ENCODE measurements around the gene GAS7. TPM values are rescaled to one million over a fixed set of nuclear protein-coding genes. Genes with fewer than 3 reads are reported as not detected.

GAS7 gene
- total and polyA plus RNA-seq, 12 donors = 3.6 to 54.9 (median 28.0) TPM

DNA sequence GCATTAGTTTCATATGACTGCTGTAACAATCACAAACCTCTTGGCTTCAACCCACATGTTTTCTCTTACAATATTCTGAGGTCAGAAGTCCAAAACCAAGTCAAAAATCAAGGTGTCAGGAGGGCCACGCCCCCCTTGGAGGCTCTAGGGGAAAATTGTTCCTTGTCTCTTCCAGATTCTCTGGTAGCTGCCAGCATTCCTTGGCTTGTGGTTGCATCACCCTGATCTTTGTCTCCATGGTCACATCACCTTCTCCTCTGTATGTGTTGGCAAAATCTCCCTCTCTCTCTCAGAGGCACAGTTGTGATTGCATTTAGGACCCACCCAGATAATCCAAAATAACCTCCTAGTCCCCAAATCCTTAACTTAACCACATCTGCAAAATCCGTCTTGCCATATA lies 105.8 kb downstream of the GAS7 start:
- Histone ChIP-seq H3K27me3 (no peaks in the 10 kb centered on the region), H3K4me3 (no peak overlapping the region), H3K4me1 (replicated peaks in 1 of 2) (peaks cover 0 to 22% of the 10 kb centered on the region in 2 donors), H3K36me3 (replicated peaks in 1 of 2) (no peaks in the 10 kb centered on the region), H3K27ac (no peak overlapping the region), H3K9me3 (replicated peaks in 1 of 3) (no peaks in the 10 kb centered on the region)
- intact Hi-C loops (cut with DNase I) = loop anchor here in 1 of 2 donors (5.0 kb wide), 1 partner anchor 50 kb away; no protein-coding TSS in a partner anchor
- peak in 1 of 7 donors; percentile 11 for DNase-seq
- TF ChIP-seq POLR2A (IDR thresholded peaks at IDR 0.05) = no peak
- TF ChIP-seq, protein P1, sequence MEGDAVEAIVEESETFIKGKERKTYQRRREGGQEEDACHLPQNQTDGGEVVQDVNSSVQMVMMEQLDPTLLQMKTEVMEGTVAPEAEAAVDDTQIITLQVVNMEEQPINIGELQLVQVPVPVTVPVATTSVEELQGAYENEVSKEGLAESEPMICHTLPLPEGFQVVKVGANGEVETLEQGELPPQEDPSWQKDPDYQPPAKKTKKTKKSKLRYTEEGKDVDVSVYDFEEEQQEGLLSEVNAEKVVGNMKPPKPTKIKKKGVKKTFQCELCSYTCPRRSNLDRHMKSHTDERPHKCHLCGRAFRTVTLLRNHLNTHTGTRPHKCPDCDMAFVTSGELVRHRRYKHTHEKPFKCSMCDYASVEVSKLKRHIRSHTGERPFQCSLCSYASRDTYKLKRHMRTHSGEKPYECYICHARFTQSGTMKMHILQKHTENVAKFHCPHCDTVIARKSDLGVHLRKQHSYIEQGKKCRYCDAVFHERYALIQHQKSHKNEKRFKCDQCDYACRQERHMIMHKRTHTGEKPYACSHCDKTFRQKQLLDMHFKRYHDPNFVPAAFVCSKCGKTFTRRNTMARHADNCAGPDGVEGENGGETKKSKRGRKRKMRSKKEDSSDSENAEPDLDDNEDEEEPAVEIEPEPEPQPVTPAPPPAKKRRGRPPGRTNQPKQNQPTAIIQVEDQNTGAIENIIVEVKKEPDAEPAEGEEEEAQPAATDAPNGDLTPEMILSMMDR (IDR thresholded peaks at IDR 0.05) = no peak
- WGBS, 4 donors = 59 to 89% (median 77%) methylated on average over 2 of the region's 2 CpGs

DNA sequence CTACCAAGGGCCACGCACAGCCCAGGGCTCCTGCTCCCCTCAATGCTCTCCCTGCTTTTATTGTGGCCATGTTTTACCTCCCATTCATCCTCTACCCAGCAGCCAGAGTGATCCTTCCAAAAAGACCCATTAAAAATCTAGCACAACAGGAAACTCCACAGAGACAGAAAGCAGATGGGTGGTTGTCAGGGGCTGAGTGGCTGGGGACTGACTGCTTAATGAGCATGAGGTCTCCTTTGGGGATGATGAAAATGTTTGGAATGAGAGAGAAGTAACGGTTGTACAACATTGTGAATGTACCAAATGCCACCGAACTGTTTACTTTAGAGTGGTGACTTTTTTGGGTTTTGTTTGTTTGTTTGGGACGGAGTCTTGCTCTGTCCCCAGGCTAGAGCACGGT lies 107.4 kb downstream of the GAS7 start:
- H3K4me3 ChIP-seq = no peak overlapping the region
- H3K9me3 ChIP-seq (replicated peaks in 1 of 3) = no peaks in the 10 kb centered on the region
- H3K4me1 ChIP-seq (replicated peaks in 1 of 2) = peaks cover 0 to 31% of the 10 kb centered on the region in 2 donors
- 70 to 85% (median 77%) methylated on average over 5 of the region's 5 CpGs for WGBS, 4 donors
- intact Hi-C loops (cut with DNase I) = loop anchor here in 1 of 2 donors (5.0 kb wide), 1 partner anchor 49 kb away; no protein-coding TSS in a partner anchor
- DNase-seq = peak in 1 of 7 donors; percentile 6
- no peak for TF ChIP-seq POLR2A (IDR thresholded peaks at IDR 0.05)
- TF ChIP-seq, protein P1 (IDR thresholded peaks at IDR 0.05) = no peak
- H3K36me3 ChIP-seq (replicated peaks in 1 of 2) = no peaks in the 10 kb centered on the region
- H3K27ac ChIP-seq = no peak overlapping the region
- no peaks in the 10 kb centered on the region for H3K27me3 ChIP-seq

DNA sequence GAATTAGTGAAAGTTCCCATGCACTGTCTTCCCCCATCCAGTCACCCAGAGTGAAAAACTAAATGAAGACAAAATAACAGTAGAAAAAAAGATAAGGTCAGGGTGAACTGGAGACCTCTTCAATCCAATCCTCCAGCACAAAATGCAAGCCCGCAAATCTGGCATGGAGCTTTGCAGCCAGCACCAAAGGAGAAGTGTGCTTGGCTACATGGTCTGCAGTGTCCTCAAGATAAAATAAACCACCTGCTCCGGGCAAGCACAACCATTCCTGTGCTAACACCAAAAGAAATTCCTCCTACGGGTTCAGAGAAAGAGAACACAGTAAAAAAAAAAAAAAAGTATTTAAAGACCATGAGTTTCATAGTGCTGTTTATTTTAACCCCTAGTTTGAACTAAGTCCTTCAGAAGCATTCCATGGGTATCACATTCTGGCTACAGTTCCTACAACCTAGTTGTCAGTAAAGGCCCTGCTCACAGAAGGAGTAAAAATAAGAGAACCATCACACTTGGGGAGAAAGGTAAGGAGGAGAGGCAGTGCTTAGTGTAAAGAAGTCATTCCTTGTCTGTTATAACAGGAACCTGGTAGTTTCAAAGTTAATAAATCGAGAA lies 109.1 kb downstream of the GAS7 start:
- DNase-seq = no peak
- intact Hi-C loops (cut with DNase I) = no loop called here
- Histone ChIP-seq H3K9me3 (replicated peaks in 1 of 3) (no peaks in the 10 kb centered on the region), H3K4me1 (replicated peaks in 1 of 2) (peaks cover 0 to 34% of the 10 kb centered on the region in 2 donors), H3K4me3 (no peak overlapping the region), H3K27me3 (no peaks in the 10 kb centered on the region), H3K36me3 (replicated peaks in 1 of 2) (no peaks in the 10 kb centered on the region), H3K27ac (no peak overlapping the region)
- WGBS, 4 donors = 39 to 57% (median 51%) methylated on average over 4 of the region's 4 CpGs
- TF ChIP-seq, protein P1 (IDR thresholded peaks at IDR 0.05) = no peak
- no peak for TF ChIP-seq POLR2A (IDR thresholded peaks at IDR 0.05)

- H3K27ac ChIP-seq = no peak overlapping the region
- TF ChIP-seq, protein P1 (IDR thresholded peaks at IDR 0.05) = no peak
- no peak for TF ChIP-seq POLR2A (IDR thresholded peaks at IDR 0.05)
- peaks cover 0 to 5% (median 0%) of the 10 kb centered on the region in 3 donors for H3K9me3 ChIP-seq (replicated peaks in 1 of 3)
- no peaks in the 10 kb centered on the region for H3K27me3 ChIP-seq
- 42 to 51% (median 44%) methylated on average over 6 of the region's 6 CpGs for WGBS, 4 donors
- H3K36me3 ChIP-seq (replicated peaks in 1 of 2) = no peaks in the 10 kb centered on the region
- H3K4me1 ChIP-seq (replicated peaks in 1 of 2) = peaks cover 0 to 34% of the 10 kb centered on the region in 2 donors
- no peak overlapping the region for H3K4me3 ChIP-seq
- DNase-seq = no peak
- intact Hi-C loops (cut with DNase I) = no loop called here
Observed at GRCh38 chr17:10088444-10088843, 110.0 kb downstream of the GAS7 start.
